GM12892 (cell line): ENCODE measurements around the gene ZNF692.

Experiments used
- POLR2A ChIP-seq: IDR thresholded peaks from 2 replicates; pipeline ENCODE4 v1.6.1; 2011; ENCODE audit warnings: low read depth, low read length, control low read depth
- POLR2AphosphoS5 ChIP-seq: IDR thresholded peaks from 2 replicates; pipeline ENCODE4 v1.6.1; 2011; ENCODE audit warnings: low read depth, low read length, control low read depth
- TAF1 ChIP-seq: IDR thresholded peaks from 2 replicates; pipeline ENCODE4 v1.6.1; 2011; ENCODE audit warnings: low read depth, mild to moderate bottlenecking, control low read depth, low read length, borderline replicate concordance

GRCh38 chr1:248822148-248823032, 36.5 kb downstream of the ZNF692 start:
- TF ChIP-seq POLR2AphosphoS5 (no peak), POLR2A (no peak), TAF1 (no peak)
